AG10803 (cell line): ENCODE measurements around the gene BDKRB1.

Experiments used
- DNase-seq: peaks from one replicate; pipeline ENCODE4 v3.0.0; 2010; ENCODE audit warnings: low read depth
- H3K4me3 ChIP-seq: 2 replicates; pipeline ENCODE4 v1.5.1; 2011; ENCODE audit warnings: mild to moderate bottlenecking, low read length, control low read depth
- CTCF ChIP-seq: conservative IDR thresholded peaks from 2 replicates; pipeline ENCODE4 v1.5.1; 2011; ENCODE audit warnings: mild to moderate bottlenecking, low read length, control low read depth, inconsistent platforms

Gene BDKRB1

GRCh38 chr14:96265383-96266095 is 9.5 kb downstream of the BDKRB1 start:
- no peak for DNase-seq
- H3K4me3 ChIP-seq = no peak overlapping the region
- TF ChIP-seq CTCF = no peak

GRCh38 chr14:96267336-96267735 is 11.3 kb downstream of the BDKRB1 start:
- DNase-seq = peak; percentile 82
- no peak for TF ChIP-seq CTCF
- no peak overlapping the region for H3K4me3 ChIP-seq

- no peak for TF ChIP-seq CTCF
- no peak for DNase-seq
- no peak overlapping the region for H3K4me3 ChIP-seq
These were observed 11.9 kb downstream of the BDKRB1 start for GRCh38 chr14:96267916-96268315.

DNA sequence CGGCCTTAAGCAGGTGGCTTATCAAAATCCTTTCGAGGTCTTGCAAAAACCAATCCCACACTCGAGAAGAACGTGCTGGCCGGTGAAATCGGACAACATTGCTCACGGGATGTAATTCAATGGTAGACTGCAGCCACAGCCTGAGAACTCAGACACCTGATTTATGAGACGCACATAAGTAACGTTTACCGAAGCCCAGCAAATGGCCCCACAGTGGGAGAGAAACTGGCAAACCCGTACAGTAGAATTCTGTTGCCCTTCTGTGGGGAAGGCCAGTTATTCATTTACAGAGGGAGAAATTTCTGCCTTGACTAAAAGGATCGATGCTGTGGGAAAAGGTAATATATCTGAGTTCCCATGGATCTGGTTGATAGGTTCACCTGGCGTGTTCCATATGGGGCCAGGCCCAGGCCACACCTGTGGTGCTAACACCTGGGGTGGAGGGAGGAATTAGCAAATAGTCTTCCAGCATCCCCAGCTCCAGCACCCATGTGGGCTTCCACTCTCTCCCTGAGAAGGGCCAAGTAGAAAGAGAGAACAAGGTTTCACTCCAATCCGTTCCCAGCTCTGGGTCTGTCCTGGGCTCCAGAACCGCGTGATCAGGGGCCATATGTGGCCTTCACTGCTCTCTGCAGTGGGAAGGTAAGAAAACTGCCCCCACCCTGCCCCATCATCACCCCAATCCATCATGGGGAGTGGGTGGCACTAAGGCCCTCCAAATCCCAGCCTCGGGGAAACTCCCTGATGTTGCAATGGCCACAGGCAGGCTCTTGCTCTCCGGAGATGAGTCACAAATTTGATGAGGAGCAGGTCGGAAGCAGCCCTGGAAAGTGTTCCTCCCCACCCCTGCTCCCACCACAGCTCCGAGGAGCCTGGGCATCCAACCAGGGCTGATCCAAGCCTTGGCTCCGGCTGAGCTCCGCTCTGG is 12.7 kb downstream of the BDKRB1 start:
- peak; percentile 94 for DNase-seq
- no peak overlapping the region for H3K4me3 ChIP-seq
- TF ChIP-seq CTCF = no peak

DNA sequence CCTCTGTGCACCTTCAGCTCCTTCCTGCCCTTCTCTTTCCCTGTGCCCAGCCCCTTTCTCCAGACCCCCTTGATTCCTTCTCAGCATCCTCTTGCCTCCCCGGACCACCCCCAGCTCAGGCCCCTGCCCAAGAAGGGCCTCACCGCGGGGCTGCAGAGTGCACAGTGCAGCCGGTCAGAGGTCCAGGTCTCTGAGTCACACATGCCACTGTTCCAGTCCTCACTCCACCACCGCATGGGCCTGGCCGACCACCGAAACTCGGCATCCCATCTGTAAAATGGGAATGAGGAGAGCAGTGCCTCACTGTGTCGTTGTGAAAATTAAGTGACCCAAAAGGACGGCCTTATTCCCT is 13.3 kb downstream of the BDKRB1 start:
- no peak overlapping the region for H3K4me3 ChIP-seq
- DNase-seq = no peak
- TF ChIP-seq CTCF = no peak

- DNase-seq = no peak
- no peak overlapping the region for H3K4me3 ChIP-seq
- no peak for TF ChIP-seq CTCF
These were observed 14.8 kb downstream of the BDKRB1 start for GRCh38 chr14:96270565-96271420.
